Measurements from ENCODE around the gene VAV2.

VAV2 gene

GRCh38 chr9:133833388-133834025 is 158.6 kb downstream of the VAV2 start:
- Histone ChIP-seq H3K9me3 (replicated peaks in 1 of 2; ENCODE audit: control insufficient read depth in 2 of 2, insufficient read depth in 1 of 2, low read depth in 1 of 2, low read length in 2 of 2) (no peaks in the 10 kb centered on the region), H2BK120ac (ENCODE audit: low read depth, low read length) (no peak overlapping the region), H2AFZ (ENCODE audit: low read length) (no peak overlapping the region), H3K18ac (ENCODE audit: low read length) (peak overlapping the region; percentile 58), H3K9ac (ENCODE audit: low read depth, low read length, poor library complexity) (peak overlapping the region; percentile 16), H3K4me1 (ENCODE audit: control insufficient read depth in 2 of 2, insufficient read depth in 1 of 2, low read depth in 1 of 2, low read length in 2 of 2) (peaks cover 0 to 21% of the 10 kb centered on the region in 2 donors), H3K27ac (replicated peaks; ENCODE audit: low read length) (no peak overlapping the region), H4K8ac (ENCODE audit: low read depth, low read length) (peak overlapping the region; percentile 56), H2BK15ac (ENCODE audit: low read length) (no peak overlapping the region), H4K91ac (ENCODE audit: low read depth, low read length, poor library complexity) (no peak overlapping the region), H3K36me3 (replicated peaks in 1 of 2; ENCODE audit: control insufficient read depth in 2 of 2, insufficient read depth in 2 of 2, low read length in 2 of 2) (peaks cover 0 to 48% of the 10 kb centered on the region in 2 donors), H3K4me3 (ENCODE audit: low read length in 2 of 2) (no peak overlapping the region), H2BK12ac (ENCODE audit: low read length) (no peak overlapping the region), H2BK5ac (ENCODE audit: low read length) (peak overlapping the region; percentile 84), H2AK5ac (ENCODE audit: low read depth, low read length) (peak overlapping the region; percentile 95), H3K14ac (ENCODE audit: low read length) (no peak overlapping the region), H3K79me1 (ENCODE audit: low read depth, low read length) (peaks cover 8% of the 10 kb centered on the region), H3K4me2 (ENCODE audit: insufficient read depth, low read length, poor library complexity, severe bottlenecking) (no peak overlapping the region), H3K23ac (ENCODE audit: low read depth, low read length, poor library complexity) (peak overlapping the region; percentile 86), H3K4ac (ENCODE audit: low read length) (no peak overlapping the region), H3K27me3 (ENCODE audit: control insufficient read depth in 3 of 3, insufficient read depth in 3 of 3, low read depth in 1 of 3, low read length in 3 of 3) (peaks cover 0 to 2% (median 0%) of the 10 kb centered on the region in 3 experiments)
- no peak for DNase-seq (ENCODE audit: low spot score)
- no CpG with 5 or more reads among the region's 22 CpGs for WGBS, 2 donors (ENCODE audit: extremely low coverage in 2 of 2, insufficient read length in 2 of 2, insufficient replicate concordance in 1 of 2)

- Histone ChIP-seq H3K27me3 (ENCODE audit: control insufficient read depth in 3 of 3, insufficient read depth in 3 of 3, low read depth in 1 of 3, low read length in 3 of 3) (peaks cover 0 to 2% (median 0%) of the 10 kb centered on the region in 3 experiments), H2AFZ (ENCODE audit: low read length) (no peak overlapping the region), H4K8ac (ENCODE audit: low read depth, low read length) (no peak overlapping the region), H3K79me1 (ENCODE audit: low read depth, low read length) (peaks cover 5% of the 10 kb centered on the region), H3K14ac (ENCODE audit: low read length) (no peak overlapping the region), H3K4me1 (ENCODE audit: control insufficient read depth in 2 of 2, insufficient read depth in 1 of 2, low read depth in 1 of 2, low read length in 2 of 2) (peaks cover 0 to 17% of the 10 kb centered on the region in 2 donors), H3K4me3 (ENCODE audit: low read length in 2 of 2) (no peak overlapping the region), H3K18ac (ENCODE audit: low read length) (no peak overlapping the region), H3K23ac (ENCODE audit: low read depth, low read length, poor library complexity) (no peak overlapping the region), H3K36me3 (replicated peaks in 1 of 2; ENCODE audit: control insufficient read depth in 2 of 2, insufficient read depth in 2 of 2, low read length in 2 of 2) (peaks cover 0 to 50% of the 10 kb centered on the region in 2 donors), H2BK15ac (ENCODE audit: low read length) (no peak overlapping the region), H3K4ac (ENCODE audit: low read length) (no peak overlapping the region), H2BK120ac (ENCODE audit: low read depth, low read length) (no peak overlapping the region), H3K9ac (ENCODE audit: low read depth, low read length, poor library complexity) (no peak overlapping the region), H2BK5ac (ENCODE audit: low read length) (peak overlapping the region; percentile 84), H4K91ac (ENCODE audit: low read depth, low read length, poor library complexity) (no peak overlapping the region), H3K27ac (replicated peaks; ENCODE audit: low read length) (no peak overlapping the region), H2AK5ac (ENCODE audit: low read depth, low read length) (no peak overlapping the region), H3K9me3 (replicated peaks in 1 of 2; ENCODE audit: control insufficient read depth in 2 of 2, insufficient read depth in 1 of 2, low read depth in 1 of 2, low read length in 2 of 2) (no peaks in the 10 kb centered on the region), H3K4me2 (ENCODE audit: insufficient read depth, low read length, poor library complexity, severe bottlenecking) (no peak overlapping the region), H2BK12ac (ENCODE audit: low read length) (peak overlapping the region; percentile 75)
- WGBS, 2 donors (ENCODE audit: extremely low coverage in 2 of 2, insufficient read length in 2 of 2, insufficient replicate concordance in 1 of 2) = no CpG with 5 or more reads among the region's 8 CpGs
- DNase-seq (ENCODE audit: low spot score) = no peak
Measured at GRCh38 chr9:133832877-133833276, 159.2 kb downstream of the VAV2 start.

DNA sequence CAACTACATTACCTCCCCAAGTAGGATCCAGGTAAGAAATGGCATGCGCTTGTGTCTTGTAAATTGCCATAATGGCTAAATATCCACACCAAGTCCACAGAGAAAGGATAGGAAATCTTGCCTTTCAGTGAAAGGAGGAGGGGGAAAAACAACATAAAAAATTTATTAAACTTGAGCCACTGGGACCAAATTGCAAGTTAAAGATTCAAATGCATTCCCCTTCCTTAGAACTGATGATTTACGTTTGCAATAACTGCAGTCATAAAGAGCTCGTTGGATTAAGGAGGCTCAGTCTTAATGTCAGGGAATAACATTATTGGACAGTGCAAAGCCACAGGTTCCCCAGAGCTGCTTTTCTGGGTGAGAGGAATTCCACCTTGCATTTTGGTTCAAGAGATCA is 161.4 kb downstream of the VAV2 start:
- DNase-seq (ENCODE audit: low spot score) = no peak

GRCh38 chr9:133830310-133830709 is 161.8 kb downstream of the VAV2 start:
- H3K27me3 ChIP-seq (ENCODE audit: control insufficient read depth in 3 of 3, insufficient read depth in 3 of 3, low read depth in 1 of 3, low read length in 3 of 3) = peaks cover 0 to 2% (median 0%) of the 10 kb centered on the region in 3 experiments
- no peak overlapping the region for H2AFZ ChIP-seq (ENCODE audit: low read length)
- no peak overlapping the region for H3K4me3 ChIP-seq (ENCODE audit: low read length in 2 of 2)
- no peak for DNase-seq (ENCODE audit: low spot score)
- no peak overlapping the region for H3K4ac ChIP-seq (ENCODE audit: low read length)
- no peak overlapping the region for H2BK12ac ChIP-seq (ENCODE audit: low read length)
- peaks cover 0 to 50% of the 10 kb centered on the region in 2 donors for H3K36me3 ChIP-seq (replicated peaks in 1 of 2; ENCODE audit: control insufficient read depth in 2 of 2, insufficient read depth in 2 of 2, low read length in 2 of 2)
- H3K79me1 ChIP-seq (ENCODE audit: low read depth, low read length) = peaks cover 2% of the 10 kb centered on the region
- WGBS, 2 donors (ENCODE audit: extremely low coverage in 2 of 2, insufficient read length in 2 of 2, insufficient replicate concordance in 1 of 2) = no CpG with 5 or more reads among the region's 6 CpGs
- H4K91ac ChIP-seq (ENCODE audit: low read depth, low read length, poor library complexity) = no peak overlapping the region
- H3K4me2 ChIP-seq (ENCODE audit: insufficient read depth, low read length, poor library complexity, severe bottlenecking) = no peak overlapping the region
- H3K23ac ChIP-seq (ENCODE audit: low read depth, low read length, poor library complexity) = no peak overlapping the region
- no peaks in the 10 kb centered on the region for H3K9me3 ChIP-seq (replicated peaks in 1 of 2; ENCODE audit: control insufficient read depth in 2 of 2, insufficient read depth in 1 of 2, low read depth in 1 of 2, low read length in 2 of 2)
- H3K9ac ChIP-seq (ENCODE audit: low read depth, low read length, poor library complexity) = no peak overlapping the region
- H2BK120ac ChIP-seq (ENCODE audit: low read depth, low read length) = no peak overlapping the region
- H2AK5ac ChIP-seq (ENCODE audit: low read depth, low read length) = no peak overlapping the region
- H3K14ac ChIP-seq (ENCODE audit: low read length) = no peak overlapping the region
- H2BK15ac ChIP-seq (ENCODE audit: low read length) = no peak overlapping the region
- no peak overlapping the region for H3K27ac ChIP-seq (replicated peaks; ENCODE audit: low read length)
- H3K4me1 ChIP-seq (ENCODE audit: control insufficient read depth in 2 of 2, insufficient read depth in 1 of 2, low read depth in 1 of 2, low read length in 2 of 2) = peaks cover 11 to 18% of the 10 kb centered on the region in 2 donors
- no peak overlapping the region for H3K18ac ChIP-seq (ENCODE audit: low read length)
- H4K8ac ChIP-seq (ENCODE audit: low read depth, low read length) = no peak overlapping the region
- H2BK5ac ChIP-seq (ENCODE audit: low read length) = no peak overlapping the region

More for the DNA sequence above, 161.4 kb downstream of the VAV2 start:
- WGBS, 2 donors (ENCODE audit: extremely low coverage in 2 of 2, insufficient read length in 2 of 2, insufficient replicate concordance in 1 of 2) = no CpG with 5 or more reads among the region's 3 CpGs
- Histone ChIP-seq H3K4ac (ENCODE audit: low read length) (no peak overlapping the region), H3K79me1 (ENCODE audit: low read depth, low read length) (peaks cover 5% of the 10 kb centered on the region), H3K36me3 (replicated peaks in 1 of 2; ENCODE audit: control insufficient read depth in 2 of 2, insufficient read depth in 2 of 2, low read length in 2 of 2) (peaks cover 0 to 50% of the 10 kb centered on the region in 2 donors), H2BK5ac (ENCODE audit: low read length) (no peak overlapping the region), H3K9ac (ENCODE audit: low read depth, low read length, poor library complexity) (no peak overlapping the region), H3K4me1 (ENCODE audit: control insufficient read depth in 2 of 2, insufficient read depth in 1 of 2, low read depth in 1 of 2, low read length in 2 of 2) (peaks cover 7 to 17% of the 10 kb centered on the region in 2 donors), H3K18ac (ENCODE audit: low read length) (no peak overlapping the region), H2AFZ (ENCODE audit: low read length) (no peak overlapping the region), H3K9me3 (replicated peaks in 1 of 2; ENCODE audit: control insufficient read depth in 2 of 2, insufficient read depth in 1 of 2, low read depth in 1 of 2, low read length in 2 of 2) (no peaks in the 10 kb centered on the region), H2BK15ac (ENCODE audit: low read length) (no peak overlapping the region), H3K23ac (ENCODE audit: low read depth, low read length, poor library complexity) (no peak overlapping the region), H2BK12ac (ENCODE audit: low read length) (no peak overlapping the region), H4K8ac (ENCODE audit: low read depth, low read length) (no peak overlapping the region), H3K4me2 (ENCODE audit: insufficient read depth, low read length, poor library complexity, severe bottlenecking) (no peak overlapping the region), H3K27me3 (ENCODE audit: control insufficient read depth in 3 of 3, insufficient read depth in 3 of 3, low read depth in 1 of 3, low read length in 3 of 3) (peaks cover 0 to 2% (median 0%) of the 10 kb centered on the region in 3 experiments), H3K14ac (ENCODE audit: low read length) (no peak overlapping the region), H3K4me3 (ENCODE audit: low read length in 2 of 2) (no peak overlapping the region), H4K91ac (ENCODE audit: low read depth, low read length, poor library complexity) (no peak overlapping the region), H3K27ac (replicated peaks; ENCODE audit: low read length) (no peak overlapping the region), H2BK120ac (ENCODE audit: low read depth, low read length) (no peak overlapping the region), H2AK5ac (ENCODE audit: low read depth, low read length) (no peak overlapping the region)

All from neuronal stem cell (in vitro differentiated cells).